AG04449 (cell line): ENCODE data around the gene PCBP4.
A peak's percentile ranks its signal among the peaks of the same experiment; 100 is the strongest.

ENCODE experiments used
- CTCF ChIA-PET: fragments of 350-600 bp; formaldehyde crosslinking; extraction: SDS; loops from one replicate; lab custom pipeline; 2021; ENCODE audit warnings: antibody characterized with exemption; lab: Yijun Ruan, JAX
- POLR2A ChIA-PET: fragments of 400-600, 350-600 bp; formaldehyde crosslinking; extraction: SDS; loops from one replicate; lab custom pipeline; 2020; ENCODE audit warnings: antibody characterized with exemption, inconsistent platforms; lab: Yijun Ruan, JAX
- DNase-seq: peaks from one replicate; pipeline ENCODE4 v3.0.0-alpha.2; 2010; ENCODE audit warnings: low read depth, low spot score
- H3K4me3 ChIP-seq: 2 replicates; pipeline ENCODE4 v1.5.1; 2011; ENCODE audit warnings: low read depth, mild to moderate bottlenecking, control low read depth, low read length
- CTCF ChIP-seq: IDR thresholded peaks from one replicate; pipeline ENCODE4 v1.5.1; 2011; ENCODE audit warnings: mild to moderate bottlenecking, moderate library complexity, low read length, control low read depth, inconsistent platforms; ENCODE audit not compliant: insufficient read depth; ENCODE audit errors: missing control alignments

PCBP4 gene

DNA sequence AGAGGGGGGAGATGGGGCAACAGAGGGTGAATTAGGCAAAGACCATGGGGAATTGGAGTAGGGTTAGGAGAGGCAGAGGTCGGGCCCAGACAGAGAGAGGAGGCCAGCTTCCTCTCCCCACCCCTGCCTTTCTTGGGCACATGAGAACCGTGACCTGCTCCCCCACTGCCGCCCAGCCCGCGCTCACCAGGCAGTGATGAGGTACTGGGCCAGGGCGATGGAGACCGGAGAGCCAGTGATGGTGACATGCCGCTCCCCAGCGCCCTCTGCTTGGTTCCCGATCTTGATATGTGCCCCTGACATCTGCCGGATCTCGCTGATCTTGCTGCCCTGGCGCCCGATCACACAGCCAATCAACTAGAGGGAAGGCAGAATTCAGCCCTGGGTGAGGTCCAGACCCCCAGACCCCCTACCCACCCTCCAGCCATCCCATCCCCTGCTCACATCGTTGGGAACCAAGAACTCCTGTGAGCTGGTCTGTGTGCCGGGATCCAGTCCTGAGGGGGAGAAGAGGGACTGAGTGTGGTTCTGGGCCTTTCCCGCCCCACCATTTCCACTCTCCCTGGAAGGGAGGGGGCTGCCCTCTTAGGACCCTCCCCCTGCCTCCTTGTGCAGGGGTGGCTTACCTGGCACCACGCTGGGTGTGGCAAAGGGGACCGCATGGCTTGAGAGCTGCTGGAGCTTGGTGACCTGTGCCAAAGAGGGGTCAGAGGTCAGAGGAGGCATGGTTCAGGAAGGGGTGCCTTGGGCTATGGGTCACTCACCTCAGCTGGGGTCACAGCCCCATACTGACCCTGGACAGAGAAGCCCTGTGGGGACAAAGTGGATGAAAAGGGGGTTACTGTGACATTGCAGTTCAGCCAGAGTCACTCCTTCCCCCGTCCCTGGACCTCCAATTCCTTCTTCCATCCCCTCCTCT, 8.4 kb downstream of the PCBP4 start:
- no peak for DNase-seq
- no peak for TF ChIP-seq CTCF
- no peak overlapping the region for H3K4me3 ChIP-seq
- ChIA-PET CTCF (interaction anchor here (0.8 to 7.3 kb wide), 3 partner anchors 15 to 16 kb away, joined by 5 to 67 read pairs (median 8); partner anchors contain the start of genes ABHD14A, ABHD14B and PARP3), POLR2A (interaction anchor here (1.1 kb wide), 1 partner anchor 16 kb away, joined by 3 read pairs; the partner anchor contains the start of gene ABHD14A)

- DNase-seq = no peak
- no peak for TF ChIP-seq CTCF
- H3K4me3 ChIP-seq = no peak overlapping the region
- POLR2A ChIA-PET = interaction anchor here (1.1 kb wide), 1 partner anchor 17 kb away, joined by 3 read pairs; the partner anchor contains the start of gene ABHD14A
- CTCF ChIA-PET = interaction anchor here (0.9 to 2.3 kb wide), 4 partner anchors 14 to 25 kb away, joined by 3 to 8 read pairs (median 4); partner anchors contain the start of genes ABHD14B and PARP3
These were observed 9.6 kb downstream of the PCBP4 start for GRCh38 chr3:51957520-51958205.

- no peak for DNase-seq
- TF ChIP-seq CTCF = peak; percentile 47
- POLR2A ChIA-PET = no interaction called here
- H3K4me3 ChIP-seq = no peak overlapping the region
- CTCF ChIA-PET = interaction anchor here (2.3 to 6.7 kb wide), 4 partner anchors 9 to 18 kb away, joined by 8 to 52 read pairs (median 22); partner anchors contain the start of genes ABHD14A, ABHD14B, PARP3 and RRP9
These were observed 11.1 kb downstream of the PCBP4 start for GRCh38 chr3:51955893-51956770.

DNA sequence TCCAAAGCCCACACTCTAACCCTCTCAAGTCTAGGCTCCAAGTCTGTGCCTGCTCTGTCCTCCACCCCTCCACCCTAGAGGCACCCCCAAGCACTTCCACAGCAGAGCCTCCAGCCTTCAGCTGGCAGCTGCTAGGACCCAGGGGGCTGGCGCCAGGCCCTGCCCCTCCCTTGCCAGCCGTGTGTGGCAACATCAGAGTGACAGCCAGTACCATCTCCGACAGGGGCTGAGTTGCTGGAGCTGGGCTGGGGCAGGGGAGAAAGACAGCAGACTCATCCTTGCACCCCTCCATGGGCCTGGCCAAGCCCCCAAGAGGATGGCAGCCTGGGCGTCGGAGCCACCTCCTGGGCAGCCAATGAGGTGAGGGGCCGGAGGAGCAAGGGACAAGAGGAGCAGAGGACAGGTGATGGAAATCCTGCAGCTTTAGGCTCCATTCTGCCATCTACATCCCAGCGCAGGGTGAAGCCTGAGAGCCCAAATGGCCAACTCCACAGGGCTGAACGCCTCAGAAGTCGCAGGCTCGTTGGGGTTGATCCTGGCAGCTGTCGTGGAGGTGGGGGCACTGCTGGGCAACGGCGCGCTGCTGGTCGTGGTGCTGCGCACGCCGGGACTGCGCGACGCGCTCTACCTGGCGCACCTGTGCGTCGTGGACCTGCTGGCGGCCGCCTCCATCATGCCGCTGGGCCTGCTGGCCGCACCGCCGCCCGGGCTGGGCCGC, 11.9 kb downstream of the PCBP4 start, which contains the start of gene GPR62:
TSS of gene GPR62 (plus strand) at position 207 of the 718 bp plus-strand sequence. CDS start at position 479, 272 bp downstream.
- no peak within 1 kb of the TSS for H3K4me3 ChIP-seq
- DNase-seq = no peak
- CTCF ChIA-PET = interaction anchor here (2.7 to 6.7 kb wide), 3 partner anchors 10 to 19 kb away, joined by 11 to 52 read pairs (median 33); partner anchors contain the start of genes ABHD14A, ABHD14B, PARP3 and RRP9
- TF ChIP-seq CTCF = no peak
- POLR2A ChIA-PET = no interaction called here

- TF ChIP-seq CTCF = no peak
These were observed 12.5 kb downstream of the PCBP4 start for GRCh38 chr3:51954713-51955112.

More at GRCh38 chr3:51954713-51955112, 12.5 kb downstream of the PCBP4 start:
- ChIA-PET POLR2A (interaction anchor here (1.1 kb wide), 1 partner anchor 20 kb away, joined by 4 read pairs; the partner anchor contains the start of gene ABHD14A), CTCF (interaction anchor here (1.6 to 6.7 kb wide), 4 partner anchors 10 to 19 kb away, joined by 3 to 52 read pairs (median 22); partner anchors contain the start of genes ABHD14A, ABHD14B, PARP3 and RRP9)
- no peak for DNase-seq
- no peak overlapping the region for H3K4me3 ChIP-seq
